LNCaP clone FGC (cell line): ENCODE measurements around the gene MED25.

Source experiments
- DNase-seq: peaks from one replicate; pipeline ENCODE4 v3.0.0-alpha.2; 2011; ENCODE audit warnings: low read depth
- H3K4me3 ChIP-seq: 2 replicates; pipeline ENCODE4 v1.5.1; 2011; ENCODE audit warnings: mild to moderate bottlenecking, low read depth, low read length, control low read depth
- TF ChIP-seq, protein P1 (sequence below): IDR thresholded peaks from 2 replicates; pipeline ENCODE4 v1.5.1; 2012; ENCODE audit warnings: mild to moderate bottlenecking; ENCODE audit not compliant: control insufficient read depth, insufficient read depth; ENCODE audit errors: extremely low read depth

MED25 gene

DNA sequence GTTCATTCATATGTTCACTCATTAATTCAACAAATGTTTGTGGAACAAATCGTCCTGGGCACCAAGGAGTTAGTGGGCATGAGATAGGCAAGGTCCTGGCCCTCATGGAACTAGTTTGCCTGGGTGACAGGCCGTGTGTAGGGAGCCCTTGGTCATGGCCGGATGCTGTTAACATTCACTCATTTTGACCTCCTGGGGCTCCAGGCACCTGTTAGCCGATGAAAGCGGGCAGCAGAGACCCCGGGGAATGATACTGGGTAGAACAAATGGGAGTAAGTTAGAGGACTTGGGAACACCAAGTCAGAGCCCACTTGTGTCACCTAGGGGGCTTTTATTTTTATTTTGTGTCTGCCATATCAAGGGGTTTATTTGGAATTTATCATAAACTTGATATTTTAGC is 6.6 kb downstream of the MED25 start:
- no peak for DNase-seq

DNA sequence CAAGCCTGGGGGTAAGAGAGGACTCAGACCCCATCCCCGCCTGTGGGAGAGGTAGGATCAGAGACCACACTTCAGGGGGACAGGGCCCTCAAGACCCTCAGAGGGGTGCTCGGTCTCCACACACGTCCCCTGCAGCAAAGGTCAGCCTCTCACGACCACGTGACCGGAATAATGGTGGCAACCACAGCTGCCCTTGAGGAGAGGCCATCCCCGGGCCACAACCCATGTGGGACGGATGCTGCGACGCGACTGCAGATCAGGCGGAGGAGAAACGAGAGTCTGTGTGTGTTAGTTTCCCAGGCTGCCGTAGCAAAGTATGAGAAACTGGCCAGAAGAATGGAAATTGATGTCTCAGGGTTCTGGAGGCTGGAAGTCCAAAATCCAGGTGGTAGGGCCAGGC is 8.9 kb downstream of the MED25 start:
- no peak overlapping the region for H3K4me3 ChIP-seq
- DNase-seq = no peak
- TF ChIP-seq, protein P1, sequence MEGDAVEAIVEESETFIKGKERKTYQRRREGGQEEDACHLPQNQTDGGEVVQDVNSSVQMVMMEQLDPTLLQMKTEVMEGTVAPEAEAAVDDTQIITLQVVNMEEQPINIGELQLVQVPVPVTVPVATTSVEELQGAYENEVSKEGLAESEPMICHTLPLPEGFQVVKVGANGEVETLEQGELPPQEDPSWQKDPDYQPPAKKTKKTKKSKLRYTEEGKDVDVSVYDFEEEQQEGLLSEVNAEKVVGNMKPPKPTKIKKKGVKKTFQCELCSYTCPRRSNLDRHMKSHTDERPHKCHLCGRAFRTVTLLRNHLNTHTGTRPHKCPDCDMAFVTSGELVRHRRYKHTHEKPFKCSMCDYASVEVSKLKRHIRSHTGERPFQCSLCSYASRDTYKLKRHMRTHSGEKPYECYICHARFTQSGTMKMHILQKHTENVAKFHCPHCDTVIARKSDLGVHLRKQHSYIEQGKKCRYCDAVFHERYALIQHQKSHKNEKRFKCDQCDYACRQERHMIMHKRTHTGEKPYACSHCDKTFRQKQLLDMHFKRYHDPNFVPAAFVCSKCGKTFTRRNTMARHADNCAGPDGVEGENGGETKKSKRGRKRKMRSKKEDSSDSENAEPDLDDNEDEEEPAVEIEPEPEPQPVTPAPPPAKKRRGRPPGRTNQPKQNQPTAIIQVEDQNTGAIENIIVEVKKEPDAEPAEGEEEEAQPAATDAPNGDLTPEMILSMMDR = no peak

More for the DNA sequence above, 6.6 kb downstream of the MED25 start:
- H3K4me3 ChIP-seq = no peak overlapping the region
- TF ChIP-seq, protein P1 = no peak

- TF ChIP-seq, protein P1 = no peak
- DNase-seq = no peak
Observed at GRCh38 chr19:49829200-49829599, 11.1 kb downstream of the MED25 start.

GRCh38 chr19:49829721-49830120 is 11.6 kb downstream of the MED25 start:
- TF ChIP-seq, protein P1 = no peak
- no peak overlapping the region for H3K4me3 ChIP-seq
- no peak for DNase-seq

More at GRCh38 chr19:49829200-49829599, 11.1 kb downstream of the MED25 start:
- H3K4me3 ChIP-seq = no peak overlapping the region

- no peak for DNase-seq
- TF ChIP-seq, protein P1 = no peak
Observed at GRCh38 chr19:49830766-49831165, 12.7 kb downstream of the MED25 start.

GRCh38 chr19:49831592-49831991 is 13.5 kb downstream of the MED25 start:
- no peak for DNase-seq
- TF ChIP-seq, protein P1 = no peak
- no peak overlapping the region for H3K4me3 ChIP-seq

More at GRCh38 chr19:49830766-49831165, 12.7 kb downstream of the MED25 start:
- no peak overlapping the region for H3K4me3 ChIP-seq

GRCh38 chr19:49832556-49832955 is 14.5 kb downstream of the MED25 start:
- DNase-seq = no peak
- no peak overlapping the region for H3K4me3 ChIP-seq
- TF ChIP-seq, protein P1 = no peak
